ENCODE results near the gene MGAT2. TPM values are rescaled to one million over a fixed set of nuclear protein-coding genes. Genes with fewer than 3 reads are reported as not detected.
A peak's percentile ranks its signal among the peaks of the same experiment; 100 is the strongest.

MGAT2 gene
- total and polyA plus RNA-seq, 2 experiments from 2014 or later: 53.5 to 81.3 TPM

GRCh38 chr14:49579841-49580240, 40.8 kb upstream of the MGAT2 start:
- Histone ChIP-seq H3K9me3 (ENCODE audit: low read depth) (no peaks in the 10 kb centered on the region), H3K4me2 (no peak overlapping the region), H3K4me1 (ENCODE audit: insufficient read depth) (peaks cover 8% of the 10 kb centered on the region), H3K79me2 (peaks cover 61% of the 10 kb centered on the region), H3K4me3 (no peak overlapping the region), H2AFZ (no peak overlapping the region), H4K20me1 (ENCODE audit: insufficient read depth, poor library complexity, severe bottlenecking) (peaks cover 45% of the 10 kb centered on the region), H3K36me3 (replicated peaks; ENCODE audit: insufficient read depth, low read depth) (peaks cover 8% of the 10 kb centered on the region), H3K27me3 (no peaks in the 10 kb centered on the region), H3K27ac (no peak overlapping the region), H3K9me2 (replicated peaks; ENCODE audit: insufficient read depth) (no peaks in the 10 kb centered on the region)
- no peak for DNase-seq (ENCODE audit: low spot score)
- no peak for TF ChIP-seq EZH2 (IDR thresholded peaks at IDR 0.05; ENCODE audit: borderline replicate concordance)
- no peak for TF ChIP-seq EZH2phosphoT487 (IDR thresholded peaks at IDR 0.05; ENCODE audit: low read depth, severe bottlenecking, unreplicated experiment)
- no peak for TF ChIP-seq CTCF (IDR thresholded peaks at IDR 0.05; ENCODE audit: poor library complexity)
- 95% methylated on average over 2 of the region's 2 CpGs for WGBS (ENCODE audit: low lambda C conversion rate, missing lambda C conversion rate)

GRCh38 chr14:49581209-49582112, 39.1 kb upstream of the MGAT2 start:
- peaks cover 8% of the 10 kb centered on the region for H3K36me3 ChIP-seq (replicated peaks; ENCODE audit: insufficient read depth, low read depth)
- no peak overlapping the region for H3K4me2 ChIP-seq
- no peaks in the 10 kb centered on the region for H3K9me3 ChIP-seq (ENCODE audit: low read depth)
- H3K79me2 ChIP-seq: peaks cover 73% of the 10 kb centered on the region
- peaks cover 8% of the 10 kb centered on the region for H3K4me1 ChIP-seq (ENCODE audit: insufficient read depth)
- H2AFZ ChIP-seq: no peak overlapping the region
- no peak overlapping the region for H3K4me3 ChIP-seq
- H3K27me3 ChIP-seq: no peaks in the 10 kb centered on the region
- peaks cover 53% of the 10 kb centered on the region for H4K20me1 ChIP-seq (ENCODE audit: insufficient read depth, poor library complexity, severe bottlenecking)
- 74% methylated on average over 9 of the region's 9 CpGs for WGBS (ENCODE audit: low lambda C conversion rate, missing lambda C conversion rate)
- no peak for DNase-seq (ENCODE audit: low spot score)
- no peaks in the 10 kb centered on the region for H3K9me2 ChIP-seq (replicated peaks; ENCODE audit: insufficient read depth)
- TF ChIP-seq CTCF (IDR thresholded peaks at IDR 0.05; ENCODE audit: poor library complexity): no peak
- no peak for TF ChIP-seq EZH2 (IDR thresholded peaks at IDR 0.05; ENCODE audit: borderline replicate concordance)
- no peak for TF ChIP-seq EZH2phosphoT487 (IDR thresholded peaks at IDR 0.05; ENCODE audit: low read depth, severe bottlenecking, unreplicated experiment)
- no peak overlapping the region for H3K27ac ChIP-seq

- DNase-seq (ENCODE audit: low spot score): no peak
- no peak for TF ChIP-seq EZH2phosphoT487 (IDR thresholded peaks at IDR 0.05; ENCODE audit: low read depth, severe bottlenecking, unreplicated experiment)
- no peak for TF ChIP-seq CTCF (IDR thresholded peaks at IDR 0.05; ENCODE audit: poor library complexity)
- TF ChIP-seq EZH2 (IDR thresholded peaks at IDR 0.05; ENCODE audit: borderline replicate concordance): no peak
- H3K4me2 ChIP-seq: peak overlapping the region; percentile 82
Observed at GRCh38 chr14:49582113-49582977, 38.3 kb upstream of the MGAT2 start.

More at GRCh38 chr14:49582113-49582977, 38.3 kb upstream of the MGAT2 start:
- Histone ChIP-seq H4K20me1 (ENCODE audit: insufficient read depth, poor library complexity, severe bottlenecking) (peaks cover 53% of the 10 kb centered on the region), H3K27me3 (no peaks in the 10 kb centered on the region), H2AFZ (no peak overlapping the region), H3K36me3 (replicated peaks; ENCODE audit: insufficient read depth, low read depth) (peaks cover 8% of the 10 kb centered on the region), H3K4me3 (no peak overlapping the region), H3K27ac (no peak overlapping the region), H3K9me2 (replicated peaks; ENCODE audit: insufficient read depth) (no peaks in the 10 kb centered on the region), H3K79me2 (peaks cover 73% of the 10 kb centered on the region), H3K9me3 (ENCODE audit: low read depth) (no peaks in the 10 kb centered on the region), H3K4me1 (ENCODE audit: insufficient read depth) (peaks cover 8% of the 10 kb centered on the region)
- WGBS (ENCODE audit: low lambda C conversion rate, missing lambda C conversion rate): 94% methylated on average over 4 of the region's 4 CpGs

All from hepatocyte (in vitro differentiated cells).